SU-DHL-6 (cell line): Measurements from ENCODE around the gene CYP4F3.

Experiments
- H2AFZ ChIP-seq: fragments of 200-600 bp; sonication (generic); 2 replicates; pipeline ENCODE4 v1.6.1; 2014; ENCODE audit warnings: low read depth, mild to moderate bottlenecking, moderate library complexity, mixed read lengths, antibody characterized with exemption, low read length; ENCODE audit not compliant: severe bottlenecking
- H3F3A ChIP-seq: fragments of 200-600 bp; shearing (Covaris generic); 2 replicates; pipeline ENCODE4 v1.6.0; 2016; ENCODE audit warnings: antibody characterized with exemption, mild to moderate bottlenecking; ENCODE audit not compliant: insufficient read depth
- H3K27ac ChIP-seq: fragments of 200-600 bp; sonication (generic); 2 replicates; pipeline ENCODE4 v1.5.1; 2016; ENCODE audit warnings: low read depth, mild to moderate bottlenecking, low read length, moderate library complexity, mixed read lengths
- H3K27me3 ChIP-seq: fragments of 200-600 bp; sonication (generic), shearing (Covaris generic); 2 replicates; pipeline ENCODE4 v1.6.0; 2014; ENCODE audit warnings: mild to moderate bottlenecking, low read length
- H3K36me3 ChIP-seq: fragments of 200-600 bp; sonication (generic); 2 replicates; pipeline ENCODE4 v1.6.1; 2014; ENCODE audit warnings: mild to moderate bottlenecking, low read length, mixed read lengths
- H3K4me2 ChIP-seq: fragments of 300-600, 200-600 bp; shearing (Covaris generic), sonication (generic); 2 replicates; pipeline ENCODE4 v1.6.0; 2014; ENCODE audit warnings: low read length, low read depth, mild to moderate bottlenecking; ENCODE audit not compliant: poor library complexity, severe bottlenecking
- H3K4me3 ChIP-seq: fragments of 200-600 bp; sonication (generic); 2 replicates; pipeline ENCODE4 v1.5.1; 2014; ENCODE audit warnings: antibody characterized with exemption, low read length, mild to moderate bottlenecking, mixed read lengths; ENCODE audit not compliant: insufficient read depth, poor library complexity, severe bottlenecking
- H3K79me2 ChIP-seq: fragments of 200-600 bp; sonication (generic); 2 replicates; pipeline ENCODE4 v1.6.1; 2014; ENCODE audit warnings: mild to moderate bottlenecking, low read length, moderate library complexity; ENCODE audit not compliant: insufficient read depth
- H3K9ac ChIP-seq: fragments of 200-600 bp; sonication (generic); 2 replicates; pipeline ENCODE4 v1.7.0; 2014; ENCODE audit warnings: mild to moderate bottlenecking, low read length
- H3K9me2 ChIP-seq: fragments of 200-600 bp; sonication (generic); replicated peaks from 2 replicates; pipeline ENCODE4 v1.6.1; 2014; ENCODE audit warnings: low read length; ENCODE audit not compliant: insufficient read depth
- H3K9me3 ChIP-seq: fragments of 200-600 bp; sonication (generic); 2 replicates; pipeline ENCODE4 v1.6.1; 2014; ENCODE audit warnings: low read length, mixed read lengths; ENCODE audit not compliant: insufficient read depth
- H4K20me1 ChIP-seq: fragments of 200-600 bp; sonication (generic); 2 replicates; pipeline ENCODE4 v1.6.1; 2014; ENCODE audit warnings: low read depth, mild to moderate bottlenecking, antibody characterized with exemption, low read length, moderate library complexity, mixed read lengths
- EZH2phosphoT487 ChIP-seq: fragments of 200-600 bp; sonication (generic), shearing (Covaris generic); conservative IDR thresholded peaks from 2 replicates; pipeline ENCODE4 v1.6.1; 2018; ENCODE audit warnings: mild to moderate bottlenecking, antibody characterized with exemption, low read length, moderate library complexity, mixed read lengths
- TF ChIP-seq, protein P1 (sequence below): fragments of 200-600 bp; sonication (generic); IDR thresholded peaks from one replicate; pipeline ENCODE4 v1.5.1; 2017; ENCODE audit warnings: antibody characterized with exemption, mild to moderate bottlenecking, low read length, moderate library complexity; ENCODE audit not compliant: insufficient read depth, poor library complexity, severe bottlenecking

The CYP4F3 gene

DNA sequence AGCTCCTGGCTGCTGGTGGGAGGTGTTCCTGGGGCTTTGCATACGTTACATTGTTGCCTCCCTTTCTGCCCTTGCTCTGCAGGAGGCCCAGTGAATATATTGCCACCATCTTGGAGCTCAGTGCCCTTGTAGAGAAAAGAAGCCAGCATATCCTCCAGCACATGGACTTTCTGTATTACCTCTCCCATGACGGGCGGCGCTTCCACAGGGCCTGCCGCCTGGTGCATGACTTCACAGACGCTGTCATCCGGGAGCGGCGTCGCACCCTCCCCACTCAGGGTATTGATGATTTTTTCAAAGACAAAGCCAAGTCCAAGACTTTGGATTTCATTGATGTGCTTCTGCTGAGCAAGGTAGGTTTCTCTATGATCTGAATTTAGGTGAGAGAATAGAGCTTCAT, 42.7 kb downstream of the CYP4F3 start:
- H3K9me3 ChIP-seq: no peaks in the 10 kb centered on the region

DNA sequence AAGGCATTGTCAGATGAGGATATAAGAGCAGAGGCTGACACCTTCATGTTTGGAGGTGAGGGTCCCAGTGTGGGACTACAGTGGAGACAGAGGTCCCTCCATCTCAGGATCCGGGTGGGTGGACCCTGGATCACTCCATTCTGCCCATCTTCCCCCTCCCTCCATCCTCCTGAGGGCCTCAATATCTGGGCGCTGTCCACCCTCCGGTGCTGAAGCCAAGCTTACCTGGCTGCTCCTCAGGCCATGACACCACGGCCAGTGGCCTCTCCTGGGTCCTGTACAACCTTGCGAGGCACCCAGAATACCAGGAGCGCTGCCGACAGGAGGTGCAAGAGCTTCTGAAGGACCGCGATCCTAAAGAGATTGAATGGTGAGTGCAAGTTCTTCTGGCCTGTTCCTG, 44.1 kb downstream of the CYP4F3 start:
- H3K9me2 ChIP-seq: no peaks in the 10 kb centered on the region
- H3K9ac ChIP-seq: no peak overlapping the region
- no peaks in the 10 kb centered on the region for H3K36me3 ChIP-seq
- H4K20me1 ChIP-seq: no peaks in the 10 kb centered on the region
- no peaks in the 10 kb centered on the region for H3K79me2 ChIP-seq
- H3K4me3 ChIP-seq: no peak overlapping the region
- no peak overlapping the region for H3K4me2 ChIP-seq
- H3K27ac ChIP-seq: no peak overlapping the region
- H3K27me3 ChIP-seq: no peaks in the 10 kb centered on the region
- H3F3A ChIP-seq: no peaks in the 10 kb centered on the region
- H2AFZ ChIP-seq: no peak overlapping the region
- TF ChIP-seq, protein P1, sequence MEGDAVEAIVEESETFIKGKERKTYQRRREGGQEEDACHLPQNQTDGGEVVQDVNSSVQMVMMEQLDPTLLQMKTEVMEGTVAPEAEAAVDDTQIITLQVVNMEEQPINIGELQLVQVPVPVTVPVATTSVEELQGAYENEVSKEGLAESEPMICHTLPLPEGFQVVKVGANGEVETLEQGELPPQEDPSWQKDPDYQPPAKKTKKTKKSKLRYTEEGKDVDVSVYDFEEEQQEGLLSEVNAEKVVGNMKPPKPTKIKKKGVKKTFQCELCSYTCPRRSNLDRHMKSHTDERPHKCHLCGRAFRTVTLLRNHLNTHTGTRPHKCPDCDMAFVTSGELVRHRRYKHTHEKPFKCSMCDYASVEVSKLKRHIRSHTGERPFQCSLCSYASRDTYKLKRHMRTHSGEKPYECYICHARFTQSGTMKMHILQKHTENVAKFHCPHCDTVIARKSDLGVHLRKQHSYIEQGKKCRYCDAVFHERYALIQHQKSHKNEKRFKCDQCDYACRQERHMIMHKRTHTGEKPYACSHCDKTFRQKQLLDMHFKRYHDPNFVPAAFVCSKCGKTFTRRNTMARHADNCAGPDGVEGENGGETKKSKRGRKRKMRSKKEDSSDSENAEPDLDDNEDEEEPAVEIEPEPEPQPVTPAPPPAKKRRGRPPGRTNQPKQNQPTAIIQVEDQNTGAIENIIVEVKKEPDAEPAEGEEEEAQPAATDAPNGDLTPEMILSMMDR: no peak
- TF ChIP-seq EZH2phosphoT487: no peak
- H3K9me3 ChIP-seq: no peaks in the 10 kb centered on the region

More for the DNA sequence above, 42.7 kb downstream of the CYP4F3 start:
- Histone ChIP-seq H3K27me3 (no peaks in the 10 kb centered on the region), H3K79me2 (no peaks in the 10 kb centered on the region), H3K9me2 (no peaks in the 10 kb centered on the region), H3K9ac (no peak overlapping the region), H2AFZ (no peak overlapping the region), H3K4me2 (no peak overlapping the region), H3F3A (no peaks in the 10 kb centered on the region), H3K36me3 (no peaks in the 10 kb centered on the region), H4K20me1 (no peaks in the 10 kb centered on the region), H3K27ac (no peak overlapping the region), H3K4me3 (no peak overlapping the region)
- no peak for TF ChIP-seq EZH2phosphoT487
- TF ChIP-seq, protein P1: no peak

DNA sequence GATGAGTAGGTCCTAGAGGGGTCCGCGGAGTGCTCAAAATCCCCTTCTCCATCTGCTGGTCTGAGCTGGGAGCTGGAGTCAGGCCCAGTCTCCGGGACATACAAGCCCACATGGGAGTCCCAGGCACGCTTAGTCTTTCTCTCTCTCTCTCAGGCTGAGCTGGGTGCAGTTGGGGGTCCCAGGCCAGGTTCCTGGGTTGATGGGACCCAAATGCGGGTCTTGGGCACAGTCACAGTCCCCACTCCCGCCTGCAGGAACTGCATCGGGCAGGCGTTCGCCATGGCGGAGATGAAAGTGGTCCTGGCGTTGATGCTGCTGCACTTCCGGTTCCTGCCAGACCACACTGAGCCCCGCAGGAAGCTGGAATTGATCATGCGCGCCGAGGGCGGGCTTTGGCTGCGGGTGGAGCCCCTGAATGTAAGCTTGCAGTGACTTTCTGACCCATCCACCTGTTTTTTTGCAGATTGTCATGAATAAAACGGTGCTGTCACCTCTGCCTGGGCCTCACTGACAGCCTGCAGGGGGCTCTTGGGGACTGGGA, 56.0 kb downstream of the CYP4F3 start:
- no peak overlapping the region for H3K9ac ChIP-seq
- no peak overlapping the region for H3K4me2 ChIP-seq
- no peaks in the 10 kb centered on the region for H3K36me3 ChIP-seq
- H3K4me3 ChIP-seq: no peak overlapping the region
- H3K9me2 ChIP-seq: no peaks in the 10 kb centered on the region
- H3K79me2 ChIP-seq: no peaks in the 10 kb centered on the region
- TF ChIP-seq, protein P1: no peak
- H2AFZ ChIP-seq: no peak overlapping the region
- no peaks in the 10 kb centered on the region for H3K27me3 ChIP-seq
- no peaks in the 10 kb centered on the region for H3K9me3 ChIP-seq
- H3K27ac ChIP-seq: no peak overlapping the region
- H4K20me1 ChIP-seq: no peaks in the 10 kb centered on the region
- H3F3A ChIP-seq: no peaks in the 10 kb centered on the region
